Stimulated activated CD4-positive, alpha-beta T cell treated with anti-CD3 and anti-CD28 coated beads, Interleukin-4, amount 100 ng/mL, for 48 hours (primary cell): ENCODE data around the gene NBPF14.
A peak's percentile ranks its signal among the peaks of the same experiment; 100 is the strongest.
"Not testable (repeated sequence)": the region's sequence is repeated elsewhere in the genome, so short reads cannot be mapped to it uniquely, and the experiment has no call there.

Experiments
- DNase-seq, 2 donors: peaks; one replicate each; pipeline ENCODE4 v3.0.0-alpha.2; 2020; ENCODE audit warnings: low read depth in 2 of 2

The NBPF14 gene

GRCh38 chr1:148595911-148596310 is at the start of gene NBPF14:
Gene NBPF14 (minus strand): TSS chr1:148596011. CDS start chr1:148595717, 294 bp downstream.
- not testable (repeated sequence) for DNase-seq

- DNase-seq = not testable (repeated sequence)
Observed at GRCh38 chr1:148625451-148625850, 29.6 kb upstream of the NBPF14 start.

GRCh38 chr1:148618216-148618615 is 22.4 kb upstream of the NBPF14 start:
- DNase-seq = not testable (repeated sequence)

GRCh38 chr1:148605266-148605665 is 9.5 kb upstream of the NBPF14 start:
- DNase-seq = not testable (repeated sequence)

DNA sequence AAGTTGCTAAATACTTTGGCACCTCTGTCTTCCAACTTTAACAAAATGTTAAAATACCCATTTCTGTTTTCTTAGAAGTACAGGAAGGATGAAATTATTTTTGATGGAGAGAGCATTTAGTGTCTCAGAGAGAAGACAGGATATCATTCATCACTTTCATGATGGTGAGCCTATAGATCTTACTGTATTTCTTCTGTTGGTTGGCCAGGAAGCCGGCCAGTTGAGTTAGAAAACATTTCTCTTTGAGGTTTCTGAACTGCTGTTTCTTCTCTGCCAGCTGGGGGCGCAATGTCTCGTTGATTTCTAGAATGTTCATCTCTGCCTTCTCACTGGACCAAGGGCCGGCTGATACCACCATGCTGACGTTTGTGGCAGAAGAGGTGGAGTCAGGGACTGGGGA is 451 bp downstream of the NBPF14 start:
- not testable (repeated sequence) for DNase-seq

GRCh38 chr1:148591098-148591497 is 4.7 kb downstream of the NBPF14 start:
- DNase-seq = not testable (repeated sequence)

DNA sequence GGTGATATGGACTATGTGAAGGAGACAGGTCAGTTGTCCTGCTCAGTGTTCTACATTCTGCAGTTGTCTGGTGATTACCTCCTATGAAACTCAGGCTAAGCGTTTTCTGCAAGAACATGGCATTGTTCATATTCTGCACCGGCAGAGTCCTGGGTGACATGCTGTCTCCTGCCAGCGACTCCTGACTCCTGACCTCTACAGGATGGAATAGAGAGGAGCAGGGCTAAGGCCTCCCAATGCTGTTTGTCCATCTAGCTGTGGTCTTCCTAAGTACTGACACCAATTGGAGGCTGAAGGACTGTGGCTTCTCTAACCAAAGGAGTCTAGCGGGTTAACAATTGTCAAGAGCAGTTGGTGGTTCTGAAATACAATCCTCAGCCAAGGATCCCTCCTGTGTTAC is 63.7 kb downstream of the NBPF14 start:
- DNase-seq = not testable (repeated sequence)

GRCh38 chr1:148529101-148529567 is 66.7 kb downstream of the NBPF14 start:
- DNase-seq = peak; percentile 49 to 67

- DNase-seq = not testable (repeated sequence)
Observed at GRCh38 chr1:148528591-148528990, 67.2 kb downstream of the NBPF14 start.

DNA sequence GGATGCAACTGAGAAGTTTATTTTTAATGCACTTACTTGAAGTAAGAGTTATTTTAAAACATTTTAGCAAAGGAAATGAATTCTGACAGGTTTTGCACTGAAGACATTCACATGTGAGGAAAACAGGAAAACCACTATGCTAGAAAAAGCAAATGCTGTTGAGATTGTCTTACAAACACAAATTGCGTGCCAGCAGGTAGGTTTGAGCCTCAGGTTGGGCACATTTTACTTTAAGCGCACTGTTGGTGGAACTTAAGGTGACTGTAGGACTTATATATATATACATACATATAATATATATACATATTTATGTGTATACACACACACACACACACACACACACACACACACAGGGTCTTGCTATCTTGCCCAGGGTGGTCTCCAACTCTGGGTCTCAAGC is 69.2 kb downstream of the NBPF14 start:
- DNase-seq = not testable (repeated sequence)

- DNase-seq = not testable (repeated sequence)
Observed at GRCh38 chr1:148523205-148524144, 72.3 kb downstream of the NBPF14 start.

DNA sequence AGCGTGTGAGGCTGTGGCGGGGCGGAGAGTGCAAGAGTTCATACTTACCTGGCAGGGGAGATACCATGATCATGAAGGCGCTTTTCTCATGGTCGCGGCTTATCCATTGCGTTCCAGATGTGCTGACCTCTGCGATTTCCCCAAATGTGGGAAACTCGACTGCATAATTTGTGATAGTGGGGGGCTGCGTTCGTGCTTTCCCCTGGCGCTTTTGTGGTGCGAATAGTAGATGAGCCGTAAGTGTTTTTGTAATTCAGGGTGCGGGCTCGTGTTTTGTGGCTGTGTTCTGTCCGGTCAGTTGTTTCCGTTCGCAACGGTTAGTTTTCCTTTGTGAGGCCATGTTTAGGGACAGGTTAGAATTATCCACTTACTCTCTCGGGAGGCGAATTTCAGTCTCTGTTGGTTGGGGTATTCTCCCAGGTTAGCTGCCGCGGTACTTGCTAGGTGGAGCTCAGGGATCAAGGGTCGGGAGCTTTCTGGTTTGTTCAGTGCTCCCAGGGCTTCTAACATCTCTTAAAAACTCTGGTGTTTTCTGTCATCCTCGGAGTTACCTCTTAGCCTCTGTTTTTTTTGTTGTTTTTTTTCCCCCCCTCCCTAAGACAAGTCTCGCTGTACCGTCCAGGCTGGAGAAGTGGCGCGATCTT is 73.1 kb downstream of the NBPF14 start:
- peak; percentile 85 to 88 for DNase-seq

- peak; percentile 61 to 76 for DNase-seq
Observed at GRCh38 chr1:148522072-148522471, 73.7 kb downstream of the NBPF14 start.

DNA sequence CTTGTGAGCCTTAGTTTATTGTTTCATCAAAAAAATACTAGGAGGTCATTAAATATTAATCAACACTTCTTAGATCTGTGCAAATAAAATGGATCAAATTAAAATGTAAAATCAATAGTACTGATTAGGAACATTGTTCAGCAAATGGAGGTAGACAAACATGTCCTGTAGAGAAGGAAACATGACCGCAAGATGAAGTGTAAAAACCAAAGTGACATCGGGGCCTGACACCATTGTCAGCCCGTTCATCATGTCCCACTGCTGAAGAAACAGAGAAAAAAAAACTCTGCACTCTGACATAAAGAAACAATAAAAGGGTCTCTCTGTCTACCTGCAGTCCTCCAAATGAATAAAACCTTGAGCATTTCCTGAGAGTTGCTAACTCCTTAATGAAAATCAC is 81.5 kb downstream of the NBPF14 start:
- DNase-seq = not testable (repeated sequence)

GRCh38 chr1:148512571-148513184 is 83.1 kb downstream of the NBPF14 start:
- DNase-seq = not testable (repeated sequence)

DNA sequence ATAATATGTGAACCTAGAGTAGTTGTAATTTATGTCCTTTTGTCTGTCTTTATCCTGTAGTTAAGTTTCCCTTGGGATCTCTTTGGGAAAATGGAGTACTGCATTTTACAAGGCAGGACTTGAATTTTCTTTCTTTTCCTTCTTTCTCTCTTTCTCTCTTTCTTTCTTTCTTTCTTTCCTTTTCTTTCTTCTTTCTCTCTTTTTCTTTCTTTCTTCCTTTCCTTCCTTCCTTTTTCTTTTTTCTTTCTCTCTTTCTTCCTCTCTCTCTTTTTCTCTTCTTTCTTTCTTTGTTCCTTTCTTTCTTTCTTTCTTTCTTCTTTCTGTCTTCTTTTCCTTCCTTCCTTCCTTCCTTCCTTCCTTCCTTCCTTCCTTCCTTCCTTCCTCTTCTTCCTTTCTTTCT is 101.9 kb downstream of the NBPF14 start:
- not testable (repeated sequence) for DNase-seq

DNA sequence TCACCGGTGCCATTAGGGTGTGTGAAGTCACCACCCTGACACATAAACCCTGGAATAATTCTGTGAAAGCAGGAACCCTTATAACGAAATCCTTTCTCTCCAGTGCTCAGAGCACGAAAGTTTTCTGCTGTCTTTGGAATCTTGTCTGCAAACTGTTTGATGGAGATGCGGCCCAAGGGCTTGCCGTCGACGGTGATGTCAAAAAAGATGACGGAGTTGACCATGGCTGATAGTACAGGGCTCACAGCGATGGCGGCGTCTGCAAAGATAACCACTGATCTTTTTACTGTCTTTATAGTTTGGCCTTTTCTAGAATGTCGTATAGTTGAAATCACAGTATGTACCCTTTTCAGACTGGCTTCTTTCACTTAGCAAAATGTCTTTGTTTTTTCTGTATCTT is 112.8 kb downstream of the NBPF14 start, which contains the start of gene PPIAL4G:
Gene PPIAL4G (minus strand): TSS at position 274 of the 400 bp plus-strand sequence. CDS start 50 bp downstream, at position 224.
- DNase-seq = not testable (repeated sequence)
